Body of pancreas (tissue), 4 donors: ENCODE results near the gene EIF4EBP3.

Experiments used
- POLR2A ChIP-seq, 3 donors: fragments of 450-650 bp; IDR thresholded peaks; one replicate each; pipeline ENCODE4 v1.6.1; 2016; ENCODE audit warnings: antibody characterized with exemption in 3 of 3, mild to moderate bottlenecking in 2 of 3
- TF ChIP-seq, protein P1 (sequence below), 7 experiments: fragments of 450-650 bp in 4 of 7; fragments of 200-600 bp in 3 of 7; sonication (generic) in 3 of 7; IDR thresholded peaks; one replicate each; pipeline ENCODE4 v1.5.1; 2016 to 2019; ENCODE audit warnings: antibody characterized with exemption in 7 of 7

- TF ChIP-seq, protein P1, sequence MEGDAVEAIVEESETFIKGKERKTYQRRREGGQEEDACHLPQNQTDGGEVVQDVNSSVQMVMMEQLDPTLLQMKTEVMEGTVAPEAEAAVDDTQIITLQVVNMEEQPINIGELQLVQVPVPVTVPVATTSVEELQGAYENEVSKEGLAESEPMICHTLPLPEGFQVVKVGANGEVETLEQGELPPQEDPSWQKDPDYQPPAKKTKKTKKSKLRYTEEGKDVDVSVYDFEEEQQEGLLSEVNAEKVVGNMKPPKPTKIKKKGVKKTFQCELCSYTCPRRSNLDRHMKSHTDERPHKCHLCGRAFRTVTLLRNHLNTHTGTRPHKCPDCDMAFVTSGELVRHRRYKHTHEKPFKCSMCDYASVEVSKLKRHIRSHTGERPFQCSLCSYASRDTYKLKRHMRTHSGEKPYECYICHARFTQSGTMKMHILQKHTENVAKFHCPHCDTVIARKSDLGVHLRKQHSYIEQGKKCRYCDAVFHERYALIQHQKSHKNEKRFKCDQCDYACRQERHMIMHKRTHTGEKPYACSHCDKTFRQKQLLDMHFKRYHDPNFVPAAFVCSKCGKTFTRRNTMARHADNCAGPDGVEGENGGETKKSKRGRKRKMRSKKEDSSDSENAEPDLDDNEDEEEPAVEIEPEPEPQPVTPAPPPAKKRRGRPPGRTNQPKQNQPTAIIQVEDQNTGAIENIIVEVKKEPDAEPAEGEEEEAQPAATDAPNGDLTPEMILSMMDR (IDR thresholded peaks at IDR 0.05) = no peak
- TF ChIP-seq POLR2A (IDR thresholded peaks at IDR 0.05) = no peak
Measured at GRCh38 chr5:140576776-140577201, 29.3 kb downstream of the EIF4EBP3 start.
